Activated CD4-positive, alpha-beta memory T cell treated with anti-CD3 and anti-CD28 coated beads, Interleukin-2, amount 10 ng/mL, durations not matched to agents 7 days and 5 days (primary cell): Measurements from ENCODE around the gene MYL6B. TPM values are rescaled to one million over a fixed set of nuclear protein-coding genes. Genes with fewer than 3 reads are reported as not detected.

Experiments
- CTCF ChIA-PET: fragments of 350-600 bp; sonication (Branson Sonifier 250); formaldehyde crosslinking; loops from one replicate; lab custom pipeline; 2021; ENCODE audit warnings: antibody characterized with exemption, inconsistent platforms; lab: Charles Lee
- POLR2A ChIA-PET: fragments of 350-600 bp; sonication (Branson Sonifier 250); formaldehyde crosslinking; loops from one replicate; lab custom pipeline; 2021; ENCODE audit warnings: antibody characterized with exemption; lab: Charles Lee
- DNase-seq: peaks from one replicate; pipeline ENCODE4 v3.0.0-alpha.2; 2020
- H3K27ac Mint-ChIP-seq: one replicate; pipeline ENCODE4 v1.8.0; 2021; ENCODE audit warnings: mild to moderate bottlenecking, mixed read lengths
- H3K27me3 Mint-ChIP-seq: one replicate; pipeline ENCODE4 v1.8.0; 2021; ENCODE audit warnings: mixed read lengths
- H3K36me3 Mint-ChIP-seq: one replicate; pipeline ENCODE4 v1.8.0; 2021; ENCODE audit warnings: low read depth, mixed read lengths
- H3K4me1 Mint-ChIP-seq: one replicate; pipeline ENCODE4 v1.8.0; 2021; ENCODE audit warnings: mixed read lengths
- H3K4me3 Mint-ChIP-seq: one replicate; pipeline ENCODE4 v1.8.0; 2021; ENCODE audit warnings: mild to moderate bottlenecking, mixed read lengths
- H3K9me3 Mint-ChIP-seq: one replicate; pipeline ENCODE4 v1.8.0; 2021; ENCODE audit warnings: mixed read lengths
- total RNA-seq, 2 experiments: library from RNA; stranded (reverse); gene quantifications; one replicate each; pipeline ENCODE4 v1.2.3, GENCODE V29; 2021

MYL6B gene
- total RNA-seq = 10 to 100 TPM; 60.4 to 63.2 TPM

DNA sequence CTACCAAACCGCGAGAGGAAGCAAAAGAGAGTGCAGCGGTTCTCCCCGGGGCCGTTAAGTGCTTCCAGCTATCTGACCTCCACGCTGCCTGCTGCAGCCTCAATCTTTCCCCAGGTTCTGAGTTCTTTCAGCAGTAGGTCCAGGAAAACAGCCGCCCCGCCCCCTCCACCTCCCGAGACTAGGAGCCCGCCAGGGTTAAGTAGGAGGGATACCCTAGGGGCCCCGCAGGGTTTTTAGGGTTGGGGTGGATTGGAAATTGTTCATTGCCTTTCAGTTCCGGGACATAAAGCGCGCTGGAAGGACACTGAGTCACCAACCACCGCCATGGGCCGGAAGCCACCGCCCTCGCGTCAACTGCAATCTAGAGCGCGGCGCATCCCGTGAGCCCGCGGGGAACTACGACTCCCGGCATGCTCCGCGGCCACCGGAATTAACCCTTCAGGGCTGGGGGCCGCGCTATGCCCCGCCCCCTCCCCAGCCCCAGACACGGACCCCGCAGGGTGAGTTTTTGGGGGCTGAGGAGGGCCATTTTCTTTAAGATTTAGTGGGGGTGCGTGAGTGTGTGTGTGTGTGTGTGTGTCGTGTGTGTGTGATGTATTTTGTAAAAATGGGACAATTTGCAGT lies at the start of gene MYL6B:
MYL6B (plus strand) TSS at position 456 of the 624 bp plus-strand sequence. CDS start 1,332 bp downstream, outside the sequence.
- peak; percentile 97 for DNase-seq
- ChIA-PET CTCF (interaction anchor here (0.6 to 2.0 kb wide), 14 partner anchors 10 to 108 kb away, joined by 3 to 18 read pairs (median 5); partner anchors contain the start of genes ESYT1, SMARCC2 and ZC3H10), POLR2A (interaction anchor here (0.7 to 5.5 kb wide), 22 partner anchors 9 to 335 kb away, joined by 3 to 66 read pairs (median 7); partner anchors contain the start of genes CNPY2, ESYT1, MYL6 and ORMDL2)
- Mint-ChIP-seq H3K9me3 (no peaks in the 10 kb centered on the region), H3K4me1 (peaks cover 51% of the 10 kb centered on the region), H3K27ac (peak within 1 kb of the TSS; percentile 100), H3K36me3 (peaks cover 24% of the 10 kb centered on the region), H3K27me3 (no peaks in the 10 kb centered on the region), H3K4me3 (peak within 1 kb of the TSS; percentile 94)

- Mint-ChIP-seq H3K4me1 (peaks cover 51% of the 10 kb centered on the region), H3K27me3 (peaks cover 6% of the 10 kb centered on the region), H3K36me3 (peaks cover 34% of the 10 kb centered on the region), H3K9me3 (peaks cover 1% of the 10 kb centered on the region), H3K4me3 (peak overlapping the region; percentile 99), H3K27ac (peak overlapping the region; percentile 98)
- ChIA-PET CTCF (interaction anchor here (0.7 to 4.2 kb wide), 8 partner anchors 15 to 364 kb away, joined by 3 to 60 read pairs (median 8); partner anchors contain the start of genes ERBB3, ESYT1, RPL41 and ZC3H10), POLR2A (interaction anchor here (0.6 to 9.3 kb wide), 25 partner anchors 11 to 556 kb away, joined by 3 to 226 read pairs (median 6); partner anchors contain the start of genes CD63, CNPY2, COQ10A and CS)
- DNase-seq = no peak
Measured at GRCh38 chr12:56102683-56103065, 49.7 kb upstream of the MYL6B start.

DNA sequence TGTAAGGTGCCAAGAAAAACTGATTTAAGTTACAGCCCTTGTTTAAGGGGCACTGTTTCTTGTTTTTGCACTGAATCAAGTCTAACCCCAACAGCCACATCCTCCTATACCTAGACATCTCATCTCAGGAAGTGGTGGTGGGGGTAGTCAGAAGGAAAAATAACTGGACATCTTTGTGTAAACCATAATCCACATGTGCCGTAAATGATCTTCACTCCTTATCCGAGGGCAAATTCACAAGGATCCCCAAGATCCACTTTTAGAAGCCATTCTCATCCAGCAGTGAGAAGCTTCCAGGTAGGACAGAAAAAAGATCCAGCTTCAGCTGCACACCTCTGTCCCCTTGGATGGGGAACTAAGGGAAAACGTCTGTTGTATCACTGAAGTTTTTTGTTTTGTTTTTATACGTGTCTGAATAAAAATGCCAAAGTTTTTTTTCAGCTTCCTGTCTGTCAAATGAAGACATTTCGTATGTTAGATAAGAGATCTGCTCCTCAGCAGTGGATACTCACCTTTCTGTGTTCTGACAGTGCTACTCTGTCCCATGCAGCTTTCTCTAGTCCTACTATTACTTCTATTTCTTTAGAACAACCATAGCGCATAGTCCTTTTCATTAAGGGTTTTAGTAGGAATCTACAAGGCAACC lies 49.2 kb upstream of the MYL6B start:
- ChIA-PET POLR2A (interaction anchor here (0.7 to 9.3 kb wide), 33 partner anchors 7 to 374 kb away, joined by 3 to 226 read pairs (median 7); partner anchors contain the start of genes CD63, CNPY2, COQ10A and CS), CTCF (interaction anchor here (0.6 to 6.1 kb wide), 16 partner anchors 15 to 364 kb away, joined by 3 to 60 read pairs (median 6); partner anchors contain the start of genes DNAJC14, ERBB3, ESYT1 and RPL41)
- H3K36me3 Mint-ChIP-seq = peaks cover 39% of the 10 kb centered on the region
- peaks cover 53% of the 10 kb centered on the region for H3K4me1 Mint-ChIP-seq
- H3K27ac Mint-ChIP-seq = peak overlapping the region; percentile 98
- peaks cover 4% of the 10 kb centered on the region for H3K27me3 Mint-ChIP-seq
- DNase-seq = peak; percentile 39
- peaks cover 1% of the 10 kb centered on the region for H3K9me3 Mint-ChIP-seq
- H3K4me3 Mint-ChIP-seq = peak overlapping the region; percentile 99

GRCh38 chr12:56103823-56104108 lies 48.6 kb upstream of the MYL6B start:
- Mint-ChIP-seq H3K27me3 (peaks cover 1% of the 10 kb centered on the region), H3K4me3 (peak overlapping the region; percentile 99), H3K36me3 (peaks cover 45% of the 10 kb centered on the region), H3K9me3 (peaks cover 1% of the 10 kb centered on the region), H3K4me1 (peaks cover 53% of the 10 kb centered on the region), H3K27ac (peak overlapping the region; percentile 98)
- DNase-seq = no peak
- POLR2A ChIA-PET = interaction anchor here (0.7 to 9.3 kb wide), 42 partner anchors 8 to 525 kb away, joined by 3 to 226 read pairs (median 6); partner anchors contain the start of genes BLOC1S1, CD63, CNPY2 and COQ10A
- CTCF ChIA-PET = interaction anchor here (0.6 to 6.1 kb wide), 19 partner anchors 14 to 365 kb away, joined by 3 to 60 read pairs (median 6); partner anchors contain the start of genes DNAJC14, ERBB3, ESYT1 and RPL41

- H3K4me3 Mint-ChIP-seq = peak within 1 kb of the TSS; percentile 99
- H3K9me3 Mint-ChIP-seq = peaks cover 1% of the 10 kb centered on the region
- H3K27ac Mint-ChIP-seq = peak within 1 kb of the TSS; percentile 98
- DNase-seq = peak; percentile 99
- peaks cover 53% of the 10 kb centered on the region for H3K4me1 Mint-ChIP-seq
- ChIA-PET POLR2A (interaction anchor here (0.7 to 9.3 kb wide), 42 partner anchors 8 to 525 kb away, joined by 3 to 226 read pairs (median 6); partner anchors contain the start of genes BLOC1S1, CD63, CNPY2 and COQ10A), CTCF (interaction anchor here (0.7 to 6.1 kb wide), 18 partner anchors 13 to 366 kb away, joined by 3 to 60 read pairs (median 6); partner anchors contain the start of genes DNAJC14, ERBB3, ESYT1 and RPL41)
- H3K27me3 Mint-ChIP-seq = no peaks in the 10 kb centered on the region
- peaks cover 50% of the 10 kb centered on the region for H3K36me3 Mint-ChIP-seq
Measured at GRCh38 chr12:56104109-56104814, 48.1 kb upstream of the MYL6B start, which contains the start of gene PA2G4. TSS of gene PA2G4 (plus strand) at chr12:56104559. CDS start at chr12:56104738, 179 bp downstream.

- H3K4me3 Mint-ChIP-seq = peak overlapping the region; percentile 99
- peaks cover under 1% of the 10 kb centered on the region for H3K9me3 Mint-ChIP-seq
- ChIA-PET CTCF (interaction anchor here (0.7 to 6.1 kb wide), 17 partner anchors 13 to 366 kb away, joined by 3 to 60 read pairs (median 4); partner anchors contain the start of genes DNAJC14, ERBB3, RPL41 and SMARCC2), POLR2A (interaction anchor here (1.0 to 9.3 kb wide), 27 partner anchors 8 to 524 kb away, joined by 3 to 226 read pairs (median 9); partner anchors contain the start of genes BLOC1S1, CS, DNAJC14 and ERBB3)
- H3K4me1 Mint-ChIP-seq = peaks cover 52% of the 10 kb centered on the region
- peaks cover 57% of the 10 kb centered on the region for H3K36me3 Mint-ChIP-seq
- DNase-seq = peak; percentile 35
- H3K27me3 Mint-ChIP-seq = no peaks in the 10 kb centered on the region
- H3K27ac Mint-ChIP-seq = peak overlapping the region; percentile 98
Measured at GRCh38 chr12:56104815-56105608, 47.4 kb upstream of the MYL6B start.

DNA sequence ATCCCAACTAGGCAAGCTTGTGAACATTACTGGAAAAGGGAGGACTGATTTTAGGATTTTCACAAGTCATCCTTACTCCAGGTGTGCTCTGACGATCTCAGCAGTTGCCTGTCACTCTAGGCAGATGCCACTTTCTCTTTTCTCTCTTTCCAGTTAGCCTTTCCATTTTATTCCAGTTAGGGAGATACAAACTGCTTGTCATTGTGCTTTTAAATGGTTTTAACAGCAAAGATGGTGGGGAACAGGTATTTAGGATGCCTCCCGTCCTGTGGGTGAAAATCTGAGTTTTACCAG lies 46.8 kb upstream of the MYL6B start:
- Mint-ChIP-seq H3K36me3 (peaks cover 62% of the 10 kb centered on the region), H3K4me1 (peaks cover 56% of the 10 kb centered on the region)

DNA sequence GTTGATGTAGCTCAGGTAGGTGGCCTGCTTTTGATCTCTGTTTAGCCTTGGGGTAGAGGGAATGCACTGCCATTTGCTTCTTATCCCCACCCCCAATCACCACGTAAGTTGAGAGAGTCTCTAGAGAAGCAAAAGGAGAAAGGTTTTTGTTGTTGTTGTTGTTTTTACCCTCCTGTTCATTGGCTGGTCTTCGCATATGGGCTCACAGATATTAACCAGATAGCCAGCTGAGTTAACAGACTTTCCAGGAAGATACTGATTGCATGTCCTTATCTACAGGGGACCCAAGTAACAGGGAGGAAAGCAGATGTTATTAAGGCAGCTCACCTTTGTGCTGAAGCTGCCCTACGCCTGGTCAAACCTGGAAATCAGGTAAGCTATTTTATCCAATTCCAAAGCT lies 45.1 kb upstream of the MYL6B start:
- no peak for DNase-seq
- ChIA-PET POLR2A (interaction anchor here (1.0 to 9.3 kb wide), 3 partner anchors 10 to 82 kb away, joined by 3 to 226 read pairs (median 7); partner anchors contain the start of genes ESYT1, RPL41, SMARCC2 and ZC3H10), CTCF (interaction anchor here (1.1 to 6.1 kb wide), 6 partner anchors 11 to 82 kb away, joined by 3 to 36 read pairs (median 6); partner anchors contain the start of genes RPL41, SMARCC2 and ZC3H10)
- Mint-ChIP-seq H3K9me3 (no peaks in the 10 kb centered on the region), H3K27me3 (no peaks in the 10 kb centered on the region), H3K4me1 (peaks cover 45% of the 10 kb centered on the region), H3K36me3 (peaks cover 76% of the 10 kb centered on the region), H3K4me3 (no peak overlapping the region), H3K27ac (no peak overlapping the region)

More for the DNA sequence above, 46.8 kb upstream of the MYL6B start:
- no peak for DNase-seq
- peak overlapping the region; percentile 98 for H3K27ac Mint-ChIP-seq
- ChIA-PET POLR2A (interaction anchor here (1.5 to 9.3 kb wide), 11 partner anchors 10 to 276 kb away, joined by 4 to 226 read pairs (median 16); partner anchors contain the start of genes DNAJC14, ESYT1, MYL6 and MYL6B), CTCF (interaction anchor here (0.7 to 6.1 kb wide), 9 partner anchors 12 to 367 kb away, joined by 3 to 60 read pairs (median 8); partner anchors contain the start of genes ERBB3, RPL41 and ZC3H10)
- peak overlapping the region; percentile 99 for H3K4me3 Mint-ChIP-seq
- no peaks in the 10 kb centered on the region for H3K27me3 Mint-ChIP-seq
- H3K9me3 Mint-ChIP-seq = no peaks in the 10 kb centered on the region

GRCh38 chr12:56110571-56110970 lies 41.8 kb upstream of the MYL6B start:
- POLR2A ChIA-PET = interaction anchor here (0.6 to 1.3 kb wide), 3 partner anchors 18 to 136 kb away, joined by 3 to 4 read pairs (median 3); partner anchors contain the start of genes ESYT1 and RAB5B
- CTCF ChIA-PET = interaction anchor here (1.6 kb wide), 1 partner anchor 63 kb away, joined by 4 read pairs; no protein-coding TSS in a partner anchor
- Mint-ChIP-seq H3K9me3 (no peaks in the 10 kb centered on the region), H3K4me1 (peaks cover 38% of the 10 kb centered on the region), H3K27me3 (no peaks in the 10 kb centered on the region), H3K36me3 (peaks cover 83% of the 10 kb centered on the region), H3K27ac (no peak overlapping the region), H3K4me3 (no peak overlapping the region)
- DNase-seq = no peak

- no peak for DNase-seq
- peak overlapping the region; percentile 69 for H3K27ac Mint-ChIP-seq
- no peaks in the 10 kb centered on the region for H3K9me3 Mint-ChIP-seq
- peaks cover 69% of the 10 kb centered on the region for H3K36me3 Mint-ChIP-seq
- H3K4me3 Mint-ChIP-seq = no peak overlapping the region
- no peaks in the 10 kb centered on the region for H3K27me3 Mint-ChIP-seq
- POLR2A ChIA-PET = interaction anchor here (1.3 to 5.7 kb wide), 3 partner anchors 9 to 11 kb away, joined by 3 to 226 read pairs (median 12); partner anchors contain the start of gene PA2G4
- CTCF ChIA-PET = no interaction called here
- peaks cover 35% of the 10 kb centered on the region for H3K4me1 Mint-ChIP-seq
Measured at GRCh38 chr12:56114084-56114483, 38.3 kb upstream of the MYL6B start.
